Karpas-422 (cell line): ENCODE measurements around the gene TOP2B. TPM values are rescaled to one million over a fixed set of nuclear protein-coding genes. Genes with fewer than 3 reads are reported as not detected.
A peak's percentile ranks its signal among the peaks of the same experiment; 100 is the strongest.

Experiments
- DNase-seq: peaks from one replicate; pipeline ENCODE4 v3.0.0-alpha.2; 2015
- H2AFZ ChIP-seq: fragments of 200-600 bp; sonication (generic); 2 replicates; pipeline ENCODE4 v1.6.1; 2014; ENCODE audit warnings: antibody characterized with exemption, low read length, mixed read lengths
- H3K27ac ChIP-seq: fragments of 200-600 bp; sonication (generic); 2 replicates; pipeline ENCODE4 v1.5.1; 2014; ENCODE audit warnings: mild to moderate bottlenecking, low read length, moderate library complexity
- H3K27me3 ChIP-seq: fragments of 200-600 bp; sonication (generic); 2 replicates; pipeline ENCODE4 v1.6.1; 2014; ENCODE audit warnings: low read length, mixed read lengths
- H3K36me3 ChIP-seq: fragments of 200-600 bp; sonication (generic); 2 replicates; pipeline ENCODE4 v1.6.1; 2014; ENCODE audit warnings: low read length, mixed read lengths; ENCODE audit not compliant: insufficient read depth
- H3K4me1 ChIP-seq: fragments of 200-600 bp; sonication (generic); 2 replicates; pipeline ENCODE4 v1.6.1; 2014; ENCODE audit warnings: mild to moderate bottlenecking, low read length, mixed read lengths
- H3K4me2 ChIP-seq: fragments of 200-600 bp; sonication (generic); 2 replicates; pipeline ENCODE4 v1.6.1; 2014; ENCODE audit warnings: low read length, low read depth, mild to moderate bottlenecking; ENCODE audit not compliant: poor library complexity, severe bottlenecking
- H3K4me3 ChIP-seq: fragments of 200-600 bp; sonication (generic); 2 replicates; pipeline ENCODE4 v1.5.1; 2014; ENCODE audit warnings: mild to moderate bottlenecking, antibody characterized with exemption, low read length, mixed read lengths
- H3K79me2 ChIP-seq: fragments of 200-600 bp; sonication (generic); 2 replicates; pipeline ENCODE4 v1.6.1; 2014; ENCODE audit warnings: mild to moderate bottlenecking, low read length, mixed read lengths
- H3K9ac ChIP-seq: fragments of 200-600 bp; sonication (generic); 2 replicates; pipeline ENCODE4 v1.6.0; 2014; ENCODE audit warnings: low read length
- H3K9me2 ChIP-seq: fragments of 200-600 bp; sonication (generic), shearing (Covaris generic); replicated peaks from 2 replicates; pipeline ENCODE4 v1.6.0; 2014; ENCODE audit warnings: mild to moderate bottlenecking, low read length, moderate library complexity; ENCODE audit not compliant: insufficient read depth
- H3K9me3 ChIP-seq: fragments of 300-700, 200-600 bp; sonication (generic); 2 replicates; pipeline ENCODE4 v1.6.1; 2014; ENCODE audit warnings: low read length, mixed read lengths
- H4K20me1 ChIP-seq: fragments of 200-600 bp; sonication (generic); 2 replicates; pipeline ENCODE4 v1.6.1; 2014; ENCODE audit warnings: mild to moderate bottlenecking, antibody characterized with exemption, low read length, low read depth; ENCODE audit not compliant: insufficient read depth
- total RNA-seq: library from RNA; depleted of rRNA; stranded (reverse); fragments of >200 nt; shearing (Covaris generic); gene quantifications from 2 replicates; pipeline ENCODE4 v1.2.3, GENCODE V29; 2014; ENCODE audit warnings: low replicate concordance

The TOP2B gene
- total RNA-seq, 1 experiment from 2014 or later = 155 TPM

DNA sequence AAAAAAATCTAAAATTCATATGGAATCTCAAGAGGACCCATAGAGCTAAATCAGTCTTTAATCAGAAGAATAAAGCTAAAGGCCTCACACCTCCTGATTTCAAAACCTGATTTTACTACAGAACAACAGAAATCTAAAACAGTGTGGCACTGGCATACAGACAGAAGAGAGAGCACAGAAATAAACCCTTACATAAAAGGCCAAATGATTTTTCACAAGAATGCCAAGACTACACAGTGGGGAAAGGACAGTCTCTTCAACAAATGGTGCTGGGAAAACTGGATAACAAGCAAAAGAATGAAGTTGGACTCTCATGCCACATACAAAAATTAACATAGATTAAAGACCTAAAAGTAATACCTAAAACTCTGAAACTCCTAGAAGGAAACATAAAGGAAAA lies 10.1 kb downstream of the TOP2B start:
- Histone ChIP-seq H3K4me3 (no peak overlapping the region), H3K27ac (no peak overlapping the region), H3K4me1 (peaks cover 6% of the 10 kb centered on the region), H3K9me2 (no peaks in the 10 kb centered on the region), H3K79me2 (peaks cover 96% of the 10 kb centered on the region), H3K4me2 (no peak overlapping the region), H3K9ac (no peak overlapping the region), H3K27me3 (no peaks in the 10 kb centered on the region), H2AFZ (no peak overlapping the region), H3K9me3 (peaks cover 16% of the 10 kb centered on the region), H4K20me1 (peaks cover 4% of the 10 kb centered on the region), H3K36me3 (peaks cover 44% of the 10 kb centered on the region)
- DNase-seq = no peak

DNA sequence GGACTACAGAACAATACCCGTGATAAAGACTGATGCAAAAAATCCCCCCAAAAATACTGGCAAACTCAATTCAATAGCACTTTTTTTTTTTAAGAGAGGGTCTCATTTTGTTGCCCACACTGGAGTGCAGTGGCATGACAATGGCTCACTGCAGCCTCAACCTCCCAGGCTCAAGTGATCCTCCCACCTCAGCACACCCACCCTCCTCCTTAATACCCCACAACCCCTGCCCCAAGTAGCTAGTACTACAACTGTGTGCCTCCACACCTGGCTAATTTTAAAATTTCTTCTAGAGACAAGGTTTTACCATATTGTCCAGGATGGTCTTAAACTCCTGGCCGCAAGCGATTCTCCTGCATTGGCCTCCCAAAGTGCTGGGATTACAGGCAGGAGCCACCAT lies 11.4 kb downstream of the TOP2B start:
- H3K27me3 ChIP-seq = no peaks in the 10 kb centered on the region
- no peak for DNase-seq
- no peaks in the 10 kb centered on the region for H3K9me2 ChIP-seq
- H3K9ac ChIP-seq = no peak overlapping the region
- no peak overlapping the region for H3K27ac ChIP-seq
- H3K4me3 ChIP-seq = no peak overlapping the region
- H4K20me1 ChIP-seq = no peaks in the 10 kb centered on the region; the same call in 1 of the 2 replicates
- no peaks in the 10 kb centered on the region for H3K4me1 ChIP-seq
- peaks cover 34% of the 10 kb centered on the region for H3K36me3 ChIP-seq
- H3K9me3 ChIP-seq = peaks cover 16% of the 10 kb centered on the region
- H3K4me2 ChIP-seq = no peak overlapping the region
- H3K79me2 ChIP-seq = peaks cover 97% of the 10 kb centered on the region
- no peak overlapping the region for H2AFZ ChIP-seq

DNA sequence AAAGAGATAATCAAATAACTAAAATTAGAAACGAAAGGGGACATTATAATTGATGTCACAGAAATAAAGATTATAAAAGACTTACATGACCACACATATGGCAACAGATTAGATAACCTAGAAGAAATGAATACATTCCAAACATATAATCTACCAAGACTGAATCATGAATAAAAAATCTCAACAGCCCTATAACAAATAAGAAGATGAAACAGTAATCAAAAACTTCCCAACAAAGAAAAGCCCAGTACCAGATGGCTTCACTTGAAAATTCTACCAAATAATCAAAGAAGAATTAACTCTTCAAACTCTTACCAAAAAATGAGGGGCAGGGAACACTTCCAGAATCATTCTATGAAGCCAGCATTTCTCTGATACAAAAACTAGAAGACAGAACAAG lies 11.8 kb downstream of the TOP2B start:
- H3K4me2 ChIP-seq = no peak overlapping the region
- H4K20me1 ChIP-seq = peaks cover under 1% of the 10 kb centered on the region
- H3K9me3 ChIP-seq = peaks cover 16% of the 10 kb centered on the region

DNA sequence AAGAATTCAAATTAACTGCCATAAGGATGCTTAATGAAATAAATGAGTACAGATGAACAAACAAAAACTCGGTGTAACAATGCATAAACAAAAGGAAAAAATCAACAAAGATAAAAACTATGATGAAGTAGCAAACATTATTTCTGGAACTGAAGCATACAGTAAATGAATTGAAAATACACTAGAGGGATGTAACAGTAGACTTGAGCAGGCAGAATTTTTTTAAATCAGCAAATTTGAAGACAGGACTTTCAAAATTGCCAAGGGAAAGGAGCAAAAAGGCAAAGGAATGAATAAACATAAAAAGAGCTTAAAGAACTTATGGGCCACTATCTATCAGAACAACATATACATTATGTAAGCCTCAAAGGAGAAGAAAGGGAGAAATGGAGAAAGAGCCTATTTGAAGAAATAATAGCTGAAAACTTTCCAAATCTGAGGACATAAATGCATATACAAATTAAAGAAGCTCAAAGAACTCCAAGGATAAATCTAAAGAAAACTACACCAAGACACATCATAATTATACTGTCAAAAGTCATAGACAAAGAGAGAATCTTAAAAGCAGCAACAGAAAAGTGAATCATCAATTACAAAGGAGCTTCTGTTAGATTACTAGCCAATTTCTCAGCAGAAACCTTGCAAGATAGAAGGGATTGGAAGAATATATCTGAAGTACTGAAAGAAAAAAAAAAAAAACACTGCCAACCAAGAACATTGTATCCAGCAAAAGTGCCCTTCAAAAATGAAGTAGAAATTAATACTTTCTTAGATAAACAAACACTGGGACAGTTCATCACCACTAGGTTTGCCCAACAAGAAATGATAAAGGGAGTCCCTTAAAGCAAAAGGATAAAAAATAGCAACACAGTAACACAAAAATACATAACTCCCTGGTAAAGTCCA lies 15.5 kb downstream of the TOP2B start:
- no peak overlapping the region for H2AFZ ChIP-seq
- H3K27me3 ChIP-seq = no peaks in the 10 kb centered on the region
- H3K4me3 ChIP-seq = no peak overlapping the region
- no peak overlapping the region for H3K4me2 ChIP-seq
- H3K9ac ChIP-seq = no peak overlapping the region
- peaks cover 12% of the 10 kb centered on the region for H3K36me3 ChIP-seq
- peaks cover 96% of the 10 kb centered on the region for H3K79me2 ChIP-seq
- no peaks in the 10 kb centered on the region for H3K9me2 ChIP-seq
- no peaks in the 10 kb centered on the region for H3K4me1 ChIP-seq
- peaks cover 10% of the 10 kb centered on the region for H4K20me1 ChIP-seq
- peak; percentile 54 for DNase-seq
- no peak overlapping the region for H3K27ac ChIP-seq
- H3K9me3 ChIP-seq = peaks cover 16% of the 10 kb centered on the region

More for the DNA sequence above, 11.8 kb downstream of the TOP2B start:
- H3K9me2 ChIP-seq = no peaks in the 10 kb centered on the region
- H3K27ac ChIP-seq = no peak overlapping the region
- no peaks in the 10 kb centered on the region for H3K27me3 ChIP-seq
- no peak for DNase-seq
- H3K79me2 ChIP-seq = peaks cover 98% of the 10 kb centered on the region
- peaks cover 34% of the 10 kb centered on the region for H3K36me3 ChIP-seq
- no peak overlapping the region for H2AFZ ChIP-seq
- no peak overlapping the region for H3K9ac ChIP-seq
- H3K4me1 ChIP-seq = no peaks in the 10 kb centered on the region
- no peak overlapping the region for H3K4me3 ChIP-seq

DNA sequence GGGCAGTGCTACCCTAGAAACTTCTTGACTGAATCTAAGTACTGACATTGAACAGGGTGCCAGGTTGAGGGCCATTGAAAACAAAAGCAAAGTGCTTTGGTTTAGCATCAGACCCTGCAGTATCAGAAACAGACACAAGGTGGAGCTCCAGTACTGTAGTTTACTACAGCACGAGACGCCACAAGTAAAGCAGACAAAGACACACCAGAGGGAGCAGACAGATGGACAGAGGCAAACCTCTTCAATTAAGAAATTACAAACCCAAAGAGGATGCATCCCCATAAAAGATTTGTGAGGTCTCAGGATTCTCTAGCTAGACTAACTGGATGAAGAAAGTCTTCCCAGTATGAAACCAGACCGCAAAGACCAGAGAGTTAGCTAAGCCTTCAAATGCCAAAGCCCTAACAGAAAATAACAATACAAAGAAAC lies 16.6 kb downstream of the TOP2B start:
- no peak overlapping the region for H3K4me2 ChIP-seq
- H3K27me3 ChIP-seq = no peaks in the 10 kb centered on the region
- H4K20me1 ChIP-seq = peaks cover 10% of the 10 kb centered on the region
- H3K9me3 ChIP-seq = peaks cover 7% of the 10 kb centered on the region
- H3K9me2 ChIP-seq = no peaks in the 10 kb centered on the region
- H3K9ac ChIP-seq = no peak overlapping the region
- peak; percentile 93 for DNase-seq
- H3K79me2 ChIP-seq = peaks cover 95% of the 10 kb centered on the region
- no peak overlapping the region for H3K27ac ChIP-seq
- no peak overlapping the region for H2AFZ ChIP-seq
- H3K4me1 ChIP-seq = no peaks in the 10 kb centered on the region
- no peak overlapping the region for H3K4me3 ChIP-seq
- peaks cover 14% of the 10 kb centered on the region for H3K36me3 ChIP-seq

DNA sequence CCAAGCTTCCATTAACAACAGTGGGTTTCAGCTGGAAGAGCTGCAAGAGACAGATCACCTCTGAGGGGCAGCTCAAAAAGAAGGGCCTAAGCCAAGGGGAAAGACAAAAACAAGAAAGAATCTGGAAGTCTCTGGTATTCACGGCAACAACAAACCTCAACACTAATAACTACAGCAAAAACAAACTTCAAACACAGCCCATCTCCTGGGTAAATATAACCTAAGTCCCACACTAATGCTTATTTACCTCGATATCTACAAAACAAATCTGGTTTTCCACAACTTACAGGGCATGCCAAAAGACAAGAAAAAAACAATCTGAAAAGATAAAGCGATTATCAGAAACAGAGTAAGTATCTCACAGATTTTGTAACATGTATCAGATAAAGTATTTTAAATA lies 29.7 kb downstream of the TOP2B start:
- Histone ChIP-seq H3K9ac (no peak overlapping the region), H3K4me3 (no peak overlapping the region), H4K20me1 (no peaks in the 10 kb centered on the region), H3K4me2 (no peak overlapping the region), H3K9me2 (no peaks in the 10 kb centered on the region), H3K4me1 (no peaks in the 10 kb centered on the region), H3K36me3 (peaks cover 64% of the 10 kb centered on the region), H3K27ac (no peak overlapping the region), H3K79me2 (peaks cover 58% of the 10 kb centered on the region), H3K27me3 (no peaks in the 10 kb centered on the region), H2AFZ (no peak overlapping the region), H3K9me3 (no peaks in the 10 kb centered on the region)
- DNase-seq = no peak

DNA sequence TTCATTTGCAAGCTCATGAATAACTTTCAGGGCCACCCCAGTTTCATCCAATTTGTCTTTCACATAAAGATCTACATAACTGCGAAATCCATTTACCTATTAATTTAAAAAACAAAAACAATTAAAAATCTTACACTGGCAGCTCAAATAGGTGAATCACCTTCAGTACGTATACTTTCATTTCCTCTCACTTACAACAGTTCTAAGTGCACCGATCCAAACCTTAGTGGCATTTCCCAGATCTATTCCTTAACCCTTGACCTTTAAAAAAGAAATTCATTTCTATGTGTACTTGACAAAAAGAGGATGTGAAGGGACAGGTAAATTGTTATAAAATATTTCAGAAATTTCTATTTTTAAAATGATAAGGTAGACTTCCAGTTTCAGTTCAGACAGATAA lies 30.8 kb downstream of the TOP2B start:
- H3K79me2 ChIP-seq = peaks cover 49% of the 10 kb centered on the region
- peaks cover 72% of the 10 kb centered on the region for H3K36me3 ChIP-seq
- no peaks in the 10 kb centered on the region for H3K9me2 ChIP-seq
- no peak overlapping the region for H2AFZ ChIP-seq
- no peaks in the 10 kb centered on the region for H3K4me1 ChIP-seq
- no peaks in the 10 kb centered on the region for H4K20me1 ChIP-seq
- no peak overlapping the region for H3K27ac ChIP-seq
- H3K4me3 ChIP-seq = no peak overlapping the region
- H3K27me3 ChIP-seq = no peaks in the 10 kb centered on the region
- DNase-seq = no peak
- no peaks in the 10 kb centered on the region for H3K9me3 ChIP-seq
- no peak overlapping the region for H3K4me2 ChIP-seq
- H3K9ac ChIP-seq = no peak overlapping the region

DNA sequence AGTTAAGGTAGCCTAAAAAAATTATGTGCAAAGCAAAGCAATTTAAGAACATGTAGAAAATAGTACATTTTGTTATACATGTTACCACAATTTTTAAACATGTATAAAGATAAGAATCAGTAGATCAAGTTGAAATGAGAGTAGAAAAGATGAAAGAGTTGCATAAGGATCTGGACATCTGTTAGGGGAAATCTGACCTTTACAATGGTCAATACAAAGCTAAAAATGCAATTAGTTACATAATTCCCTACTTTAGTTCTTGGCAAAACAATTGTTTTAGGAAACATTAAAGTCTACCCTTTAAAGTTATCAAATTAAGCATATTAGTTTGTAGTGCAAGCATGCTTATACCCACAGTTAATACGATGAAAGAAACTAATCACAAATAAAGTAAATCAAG lies 32.7 kb downstream of the TOP2B start:
- H3K79me2 ChIP-seq = peaks cover 37% of the 10 kb centered on the region
- H3K9me3 ChIP-seq = no peaks in the 10 kb centered on the region
- H3K9me2 ChIP-seq = no peaks in the 10 kb centered on the region
- no peak for DNase-seq
- H3K27ac ChIP-seq = no peak overlapping the region
- peaks cover 74% of the 10 kb centered on the region for H3K36me3 ChIP-seq
- no peak overlapping the region for H3K9ac ChIP-seq
- no peak overlapping the region for H3K4me3 ChIP-seq
- no peak overlapping the region for H2AFZ ChIP-seq
- no peaks in the 10 kb centered on the region for H4K20me1 ChIP-seq
- no peaks in the 10 kb centered on the region for H3K4me1 ChIP-seq
- no peak overlapping the region for H3K4me2 ChIP-seq
- no peaks in the 10 kb centered on the region for H3K27me3 ChIP-seq
